Kidney glomerular epithelial cell (primary cell): ENCODE measurements around the gene CYTH1.
"Not testable (repeated sequence)": the region's sequence is repeated elsewhere in the genome, so short reads cannot be mapped to it uniquely, and the experiment has no call there.

Source experiments
- DNase-seq: peaks from one replicate; lab custom pipeline; 2025; lab: John Stamatoyannopoulos, UW

Gene CYTH1

GRCh38 chr17:78759969-78760352 is 22.1 kb downstream of the CYTH1 start:
- no peak for DNase-seq

DNA sequence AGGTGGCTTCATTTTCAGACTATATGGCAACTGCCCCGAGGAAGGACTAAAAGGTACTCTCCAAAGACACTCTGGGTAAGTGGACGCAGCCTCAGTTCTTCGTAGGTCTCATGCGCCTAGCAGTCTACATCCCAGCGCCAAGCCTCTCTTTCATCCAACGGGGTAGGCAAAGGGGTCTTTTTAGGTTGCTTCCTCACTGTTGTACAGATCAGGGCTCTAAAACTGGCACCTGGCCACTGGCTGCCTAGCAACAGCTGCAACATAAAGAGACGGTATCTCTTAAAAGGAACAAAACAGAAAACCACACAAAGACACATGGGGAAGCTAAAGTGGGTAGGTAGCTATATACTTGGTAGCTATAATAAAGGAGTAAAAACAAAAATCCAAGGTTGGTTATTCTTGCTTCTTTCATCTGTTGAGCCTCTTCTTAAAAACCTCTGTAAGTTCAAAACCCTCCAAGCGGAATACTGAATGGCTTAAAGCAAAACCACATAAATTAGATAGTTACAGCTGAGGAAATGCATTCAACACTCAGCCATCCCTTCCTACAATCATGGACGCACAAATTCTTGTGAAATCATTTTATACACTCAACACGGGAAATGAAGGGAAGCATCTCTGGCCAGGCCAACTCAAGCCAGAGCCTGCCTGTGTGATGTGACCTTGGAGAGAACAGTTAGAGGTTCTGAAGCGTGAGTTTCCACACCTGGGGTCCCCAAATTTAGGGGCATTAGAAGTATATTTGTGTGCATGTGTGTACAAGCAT is 22.7 kb downstream of the CYTH1 start:
- no peak for DNase-seq

GRCh38 chr17:78753316-78754250 is 28.5 kb downstream of the CYTH1 start:
- DNase-seq: no peak

DNA sequence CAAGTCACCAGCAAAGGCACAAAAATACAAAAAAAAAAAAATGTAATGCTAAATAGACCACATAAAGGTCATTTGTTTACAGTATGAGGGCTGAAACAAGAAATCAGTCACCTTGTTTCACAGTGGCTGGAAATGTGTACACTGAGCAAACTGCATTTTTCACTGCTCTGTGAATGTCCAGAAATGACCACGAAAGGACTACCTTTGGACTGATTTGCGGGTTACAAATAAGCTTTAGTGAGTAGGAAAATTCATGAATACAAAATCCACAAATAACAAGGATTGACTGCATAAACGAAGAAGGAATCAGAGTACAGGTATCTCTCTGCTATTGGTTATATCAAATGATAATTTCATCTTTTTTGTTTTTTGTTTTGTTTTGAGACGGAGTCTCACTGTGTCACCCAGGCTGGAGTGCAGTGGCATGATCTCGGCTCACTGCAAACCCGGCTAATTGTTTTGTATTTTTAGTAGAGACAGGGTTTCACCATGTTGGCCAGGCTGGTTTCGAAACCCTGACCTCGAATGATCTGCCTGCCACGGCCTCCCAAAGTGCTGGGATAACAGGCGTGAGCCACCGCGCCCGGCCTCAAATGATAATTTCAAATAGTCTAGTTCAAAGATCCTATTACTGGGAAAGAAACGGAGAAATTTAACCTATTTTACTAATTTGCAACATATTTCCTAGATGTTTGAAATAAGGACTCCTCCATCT is 30.5 kb downstream of the CYTH1 start:
- no peak for DNase-seq

GRCh38 chr17:78751000-78751399 is 31.1 kb downstream of the CYTH1 start:
- DNase-seq: not testable (repeated sequence)

DNA sequence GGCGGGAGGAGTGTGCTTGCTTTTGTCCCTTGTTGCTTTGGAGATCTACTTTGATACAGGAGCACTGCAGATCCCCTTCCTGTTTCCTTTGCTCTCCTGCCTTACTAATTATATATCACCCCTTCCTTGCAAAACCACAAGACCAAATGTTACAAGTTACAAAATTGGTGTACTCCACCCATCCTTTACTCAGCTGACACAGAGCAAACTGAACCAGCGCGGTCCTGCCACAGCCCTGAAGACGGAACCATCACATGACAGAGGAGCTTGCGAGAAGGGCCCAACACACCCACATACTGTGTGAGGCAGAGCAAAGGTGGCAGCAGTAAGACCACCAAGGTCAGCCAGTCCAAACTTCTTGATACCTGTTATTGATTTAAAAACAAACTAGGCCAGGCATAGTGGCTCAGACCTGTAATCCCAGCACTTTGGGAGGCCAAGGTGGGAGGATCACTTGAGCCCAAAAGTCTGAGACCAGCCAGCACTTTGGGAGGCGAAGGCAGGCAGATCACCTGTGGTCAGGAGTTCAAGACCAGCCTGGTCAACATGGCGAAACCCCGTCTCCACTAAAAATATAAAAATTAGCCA is 33.2 kb downstream of the CYTH1 start:
- no peak for DNase-seq

DNA sequence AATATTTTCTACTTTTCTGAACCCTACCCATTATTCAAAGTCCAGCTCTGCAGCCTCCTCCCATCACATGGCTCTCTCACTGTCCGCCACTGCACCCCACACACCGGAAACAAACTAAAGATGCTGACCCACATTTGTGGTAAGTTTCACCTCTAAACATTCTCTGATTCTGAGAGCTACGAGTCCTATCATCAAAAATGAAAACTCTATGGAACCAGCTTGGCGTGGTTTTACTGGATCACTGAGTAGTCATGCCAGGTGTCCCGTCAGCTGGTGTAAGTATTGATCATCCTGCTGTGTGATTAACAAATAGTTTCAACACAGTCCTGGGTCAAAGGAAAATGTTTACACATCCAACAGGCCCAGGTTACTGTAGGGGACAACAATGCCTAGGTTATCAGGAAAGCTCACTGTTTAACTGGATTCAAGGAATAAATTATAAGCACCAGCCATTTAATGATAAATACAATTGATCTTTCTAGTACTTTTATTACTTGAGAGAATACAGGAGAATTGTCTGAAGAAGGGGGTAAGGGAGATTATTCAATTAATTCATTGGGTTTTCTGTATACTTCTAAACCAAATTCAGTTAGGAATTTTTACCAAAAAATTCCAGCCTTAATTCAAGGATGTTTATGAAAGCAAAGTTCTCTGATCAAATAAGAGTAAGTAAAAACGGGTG is 33.9 kb downstream of the CYTH1 start:
- DNase-seq: no peak

DNA sequence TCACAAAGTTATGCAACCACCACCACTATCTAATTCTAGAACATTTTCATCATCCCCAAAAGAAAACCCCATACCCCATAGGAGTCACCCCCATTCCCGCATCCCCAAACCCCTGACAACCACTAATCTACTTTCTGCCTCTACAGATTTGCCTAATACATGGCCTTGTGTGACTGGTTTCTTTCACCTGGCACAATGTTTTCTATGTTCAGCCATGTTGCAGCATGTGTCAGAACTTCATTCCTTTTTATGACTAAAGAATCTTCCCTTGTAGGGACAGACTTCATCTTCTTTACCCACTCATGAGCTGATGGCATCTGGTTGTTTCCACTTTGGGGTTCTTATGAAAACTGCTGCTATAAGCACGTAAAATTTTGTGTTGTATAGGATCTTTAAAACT is 34.6 kb downstream of the CYTH1 start:
- no peak for DNase-seq

DNA sequence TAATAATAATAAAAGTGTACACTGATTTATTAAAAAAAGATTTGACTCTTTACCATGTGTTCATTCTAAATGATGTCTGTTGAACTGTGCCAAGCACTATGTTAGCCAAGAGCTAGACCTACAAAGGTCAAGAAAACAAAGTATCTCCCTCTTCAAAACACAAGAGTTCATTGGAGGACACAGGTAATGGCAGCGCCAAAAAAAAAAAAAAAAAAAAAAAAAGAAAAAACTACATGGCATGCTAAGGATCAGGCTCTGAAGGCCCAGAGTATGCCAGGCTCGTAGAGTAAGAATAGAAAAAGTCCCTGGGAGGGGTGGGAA is 35.2 kb downstream of the CYTH1 start:
- DNase-seq: no peak

GRCh38 chr17:78746263-78746948 is 35.7 kb downstream of the CYTH1 start:
- no peak for DNase-seq

GRCh38 chr17:78745407-78746088 is 36.5 kb downstream of the CYTH1 start:
- DNase-seq: peak; percentile 10

DNA sequence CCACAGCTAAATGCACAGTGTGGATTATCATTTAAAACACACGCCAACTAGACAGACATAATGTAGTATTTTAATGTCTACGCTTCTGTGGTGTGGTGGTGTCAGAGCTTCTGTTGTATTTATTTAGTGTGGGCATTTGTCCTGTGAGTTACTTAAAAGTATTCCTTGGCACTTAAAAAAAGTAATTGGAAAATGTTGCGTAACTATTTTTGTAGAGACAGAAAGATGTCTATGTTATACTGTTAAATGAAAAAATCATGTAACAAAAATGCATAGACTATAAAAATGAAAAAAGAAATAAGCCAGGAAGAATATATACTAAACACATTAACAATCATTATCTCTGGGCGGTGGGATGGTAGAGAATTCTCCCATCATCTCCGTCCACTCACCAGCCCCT is 39.2 kb downstream of the CYTH1 start:
- DNase-seq: no peak

DNA sequence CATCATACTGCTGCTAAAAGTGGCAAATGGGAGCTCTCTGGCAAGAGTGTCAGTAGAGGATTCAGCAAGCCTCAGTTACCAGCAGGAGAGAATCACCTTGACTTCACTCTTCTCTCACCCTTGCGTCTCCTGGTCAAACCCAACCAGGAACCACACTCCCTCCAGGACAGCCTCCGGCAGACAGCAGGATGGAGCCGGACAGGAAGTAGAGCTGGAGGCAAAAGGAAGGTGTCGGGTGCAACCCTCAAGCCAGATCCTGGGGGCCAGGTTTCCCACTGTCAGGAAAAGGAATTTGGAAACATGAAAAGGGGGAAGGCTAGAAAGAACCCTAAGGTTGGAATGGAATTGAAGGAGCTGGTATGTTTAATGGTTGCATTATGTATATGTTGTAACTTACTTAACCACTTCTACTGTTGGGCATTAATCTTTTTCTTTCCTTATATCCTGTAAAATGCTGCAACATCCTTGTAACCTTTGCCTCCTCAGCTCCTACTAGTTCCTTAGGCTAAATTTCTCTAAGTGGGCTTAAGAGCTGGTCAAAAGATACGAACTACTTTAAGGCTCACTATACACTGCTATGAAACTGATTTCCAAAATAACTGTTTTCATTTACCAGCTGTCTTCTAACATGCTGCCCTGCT is 40.3 kb downstream of the CYTH1 start:
- DNase-seq: no peak

GRCh38 chr17:78739331-78739931 is 42.6 kb downstream of the CYTH1 start:
- no peak for DNase-seq

DNA sequence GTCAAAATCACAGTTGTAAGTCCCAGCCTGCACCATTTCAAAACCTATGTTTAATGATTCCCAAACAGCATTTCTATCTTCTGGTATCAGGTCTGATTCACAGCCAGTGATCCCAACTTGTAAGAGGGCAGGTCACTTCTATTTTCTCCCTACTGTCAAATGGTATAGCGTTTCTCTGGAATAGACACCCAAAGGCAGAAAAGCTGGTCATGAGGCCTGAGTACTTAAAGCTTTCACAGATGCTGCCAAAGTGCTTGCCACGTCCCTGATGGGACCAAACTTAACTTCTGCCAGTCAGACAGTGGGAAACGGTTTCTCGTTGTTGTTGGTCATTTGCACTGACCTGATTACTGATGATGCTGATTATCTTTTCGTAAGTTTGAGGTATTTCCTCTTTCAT is 43.4 kb downstream of the CYTH1 start:
- DNase-seq: no peak

GRCh38 chr17:78738278-78738677 is 43.8 kb downstream of the CYTH1 start:
- no peak for DNase-seq

GRCh38 chr17:78737332-78737731 is 44.7 kb downstream of the CYTH1 start:
- no peak for DNase-seq

DNA sequence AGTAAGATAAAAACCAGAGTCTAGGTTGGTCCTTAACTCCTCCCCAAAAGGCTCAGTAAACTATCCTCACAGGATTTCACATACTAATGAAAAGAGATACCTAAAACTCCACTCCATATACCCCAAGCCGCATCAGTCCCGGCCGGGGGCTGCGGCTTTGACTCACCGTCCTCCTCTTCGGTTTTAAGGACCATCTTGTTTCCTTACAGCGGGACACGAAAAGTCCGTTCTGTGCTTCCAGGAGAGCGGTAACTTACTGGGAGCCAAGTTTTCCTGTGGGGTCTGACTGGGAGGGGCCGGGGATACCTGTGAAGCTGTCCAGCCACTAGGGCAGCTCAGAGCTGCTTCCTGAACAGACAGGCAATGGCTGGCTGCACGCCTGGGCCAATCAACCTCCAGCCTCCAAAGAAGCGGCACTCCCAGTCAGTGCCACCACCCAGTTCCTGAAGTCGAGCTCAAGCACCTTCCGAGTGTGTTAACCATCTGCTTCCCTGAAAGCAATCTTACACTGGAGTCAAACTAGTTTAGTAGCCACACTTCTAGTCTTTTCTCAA is 45.5 kb downstream of the CYTH1 start:
- DNase-seq: peak; percentile 69

DNA sequence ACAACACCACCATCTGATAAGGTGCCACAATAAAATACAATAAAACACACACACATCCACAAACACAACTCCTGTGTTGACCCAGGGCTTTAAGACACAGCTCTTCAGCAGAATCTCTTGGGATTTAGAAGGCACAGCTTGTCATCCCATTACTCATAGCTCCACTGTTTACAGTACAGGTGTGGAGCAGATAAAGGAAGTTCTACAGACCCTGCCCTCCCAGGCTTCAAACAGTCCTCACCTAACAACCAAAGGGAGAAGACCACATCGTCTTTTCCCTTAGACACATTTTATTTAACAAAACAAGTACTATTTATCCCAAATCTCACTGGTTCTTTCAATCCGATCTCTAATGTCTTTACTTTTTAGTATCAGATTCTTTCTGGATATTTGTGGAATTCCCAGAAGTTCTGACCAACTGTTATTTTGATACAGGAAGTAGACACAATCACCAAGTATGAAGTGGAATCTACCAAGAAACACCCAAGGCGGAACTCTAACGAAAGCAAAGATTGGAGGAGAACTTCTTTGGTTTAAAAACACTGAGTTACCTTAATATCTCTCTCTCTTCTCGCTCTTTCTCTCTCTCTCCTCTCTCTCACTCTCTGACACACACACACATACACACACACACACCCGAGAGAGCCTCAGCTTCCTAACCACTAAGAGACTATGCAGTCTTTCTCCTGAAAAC is 46.1 kb downstream of the CYTH1 start:
- DNase-seq: peak; percentile 69
